ENCODE data around the gene MARK1. TPM values are rescaled to one million over a fixed set of nuclear protein-coding genes. Genes with fewer than 3 reads are reported as not detected.

Gene MARK1
- total RNA-seq, 4 donors from 2014 or later: 3.2 to 14.9 (median 11.0) TPM

DNA sequence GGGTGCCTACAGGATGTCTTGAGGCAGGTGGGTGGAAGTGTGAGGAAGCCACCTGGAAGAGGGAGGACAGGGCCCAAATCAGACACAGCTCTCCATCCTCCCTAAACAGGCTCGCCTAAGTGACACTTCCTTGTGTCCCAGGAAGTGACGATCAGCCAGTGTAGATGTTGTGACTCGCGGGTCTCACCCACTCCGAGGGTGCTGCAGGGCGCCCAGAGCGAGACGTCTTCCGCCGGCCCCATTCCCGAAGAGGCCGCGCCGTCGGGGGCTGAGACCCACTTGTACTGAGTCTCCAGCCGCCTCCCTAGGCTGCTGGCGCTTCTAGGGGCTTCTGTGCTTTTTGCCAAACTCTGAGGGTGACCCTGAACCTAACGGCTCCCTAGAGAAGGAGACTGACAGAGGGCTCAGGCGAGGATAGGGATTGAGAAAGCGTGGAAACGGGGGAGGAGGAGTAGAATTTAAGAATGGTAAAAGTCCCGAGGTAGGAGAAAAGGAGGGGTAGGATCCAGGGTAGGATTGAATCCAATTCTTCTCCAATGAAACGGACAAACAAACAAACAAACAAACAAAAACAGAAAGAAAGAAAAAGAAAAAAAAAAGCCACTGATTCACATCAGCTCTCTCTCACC, 543 bp upstream of the MARK1 start:
- H3K4me3 ChIP-seq: peak overlapping the region; percentile 72 to 89
- H3K4me1 ChIP-seq: no peaks in the 10 kb centered on the region
- H3K27me3 ChIP-seq: no peaks in the 10 kb centered on the region
- TF ChIP-seq POLR2A (IDR thresholded peaks at IDR 0.05): peak; percentile 32 to 36
- TF ChIP-seq, protein P1, sequence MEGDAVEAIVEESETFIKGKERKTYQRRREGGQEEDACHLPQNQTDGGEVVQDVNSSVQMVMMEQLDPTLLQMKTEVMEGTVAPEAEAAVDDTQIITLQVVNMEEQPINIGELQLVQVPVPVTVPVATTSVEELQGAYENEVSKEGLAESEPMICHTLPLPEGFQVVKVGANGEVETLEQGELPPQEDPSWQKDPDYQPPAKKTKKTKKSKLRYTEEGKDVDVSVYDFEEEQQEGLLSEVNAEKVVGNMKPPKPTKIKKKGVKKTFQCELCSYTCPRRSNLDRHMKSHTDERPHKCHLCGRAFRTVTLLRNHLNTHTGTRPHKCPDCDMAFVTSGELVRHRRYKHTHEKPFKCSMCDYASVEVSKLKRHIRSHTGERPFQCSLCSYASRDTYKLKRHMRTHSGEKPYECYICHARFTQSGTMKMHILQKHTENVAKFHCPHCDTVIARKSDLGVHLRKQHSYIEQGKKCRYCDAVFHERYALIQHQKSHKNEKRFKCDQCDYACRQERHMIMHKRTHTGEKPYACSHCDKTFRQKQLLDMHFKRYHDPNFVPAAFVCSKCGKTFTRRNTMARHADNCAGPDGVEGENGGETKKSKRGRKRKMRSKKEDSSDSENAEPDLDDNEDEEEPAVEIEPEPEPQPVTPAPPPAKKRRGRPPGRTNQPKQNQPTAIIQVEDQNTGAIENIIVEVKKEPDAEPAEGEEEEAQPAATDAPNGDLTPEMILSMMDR (IDR thresholded peaks at IDR 0.05): no peak
- no peaks in the 10 kb centered on the region for H3K36me3 ChIP-seq
- intact Hi-C loops (cut with DNase I; ENCODE audit: low total_unique reads): no loop called here
- H3K9me3 ChIP-seq: no peaks in the 10 kb centered on the region
- peak overlapping the region; percentile 73 to 87 for H3K27ac ChIP-seq
- peak; percentile 21 to 23 for DNase-seq

DNA sequence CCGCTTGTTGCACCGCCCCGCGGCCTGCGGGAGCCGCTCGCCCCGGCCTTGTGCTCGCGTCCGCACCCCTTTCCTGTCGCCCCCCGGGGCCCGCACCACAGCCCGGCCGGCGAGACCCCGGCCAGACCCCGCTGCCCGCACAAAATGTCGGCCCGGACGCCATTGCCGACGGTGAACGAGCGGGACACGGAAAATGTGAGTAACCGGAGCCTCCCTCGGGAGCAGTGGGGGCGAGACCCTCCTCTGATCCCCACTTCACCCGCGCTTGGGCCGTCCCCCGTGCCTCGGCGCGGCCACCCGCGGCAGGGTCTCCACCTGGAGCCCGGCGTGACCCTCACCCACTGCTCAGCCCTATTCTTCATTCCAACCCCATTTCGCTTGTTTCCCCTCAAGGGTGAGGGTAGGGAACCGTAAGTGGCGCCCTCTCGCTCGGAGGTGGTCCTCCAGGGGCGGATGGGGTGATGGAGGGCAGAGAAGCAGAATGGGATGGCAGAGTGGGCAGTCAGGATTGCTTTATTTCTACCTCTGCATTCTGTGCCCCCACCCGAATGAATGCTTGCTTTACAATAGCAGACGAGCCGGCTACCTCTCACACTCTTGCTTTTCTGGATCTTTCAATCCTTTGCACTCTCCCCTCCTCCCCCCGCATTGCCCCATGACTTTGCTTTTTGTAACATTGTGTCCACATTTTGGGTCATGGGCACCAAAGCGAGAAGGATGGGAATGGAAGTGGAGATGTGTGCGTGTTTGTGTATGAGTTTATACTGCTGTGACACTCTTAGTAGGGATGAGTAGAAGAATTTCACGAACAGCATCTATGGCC, 954 bp downstream of the MARK1 start:
- Histone ChIP-seq H3K4me1 (no peaks in the 10 kb centered on the region), H3K27me3 (no peaks in the 10 kb centered on the region), H3K27ac (peak overlapping the region; percentile 73 to 87), H3K4me3 (peak overlapping the region; percentile 72 to 89), H3K36me3 (no peaks in the 10 kb centered on the region), H3K9me3 (no peaks in the 10 kb centered on the region)
- TF ChIP-seq POLR2A (IDR thresholded peaks at IDR 0.05): no peak
- TF ChIP-seq, protein P1 (IDR thresholded peaks at IDR 0.05): no peak
- intact Hi-C loops (cut with DNase I; ENCODE audit: low total_unique reads): no loop called here
- peak; percentile 17 to 18 for DNase-seq

DNA sequence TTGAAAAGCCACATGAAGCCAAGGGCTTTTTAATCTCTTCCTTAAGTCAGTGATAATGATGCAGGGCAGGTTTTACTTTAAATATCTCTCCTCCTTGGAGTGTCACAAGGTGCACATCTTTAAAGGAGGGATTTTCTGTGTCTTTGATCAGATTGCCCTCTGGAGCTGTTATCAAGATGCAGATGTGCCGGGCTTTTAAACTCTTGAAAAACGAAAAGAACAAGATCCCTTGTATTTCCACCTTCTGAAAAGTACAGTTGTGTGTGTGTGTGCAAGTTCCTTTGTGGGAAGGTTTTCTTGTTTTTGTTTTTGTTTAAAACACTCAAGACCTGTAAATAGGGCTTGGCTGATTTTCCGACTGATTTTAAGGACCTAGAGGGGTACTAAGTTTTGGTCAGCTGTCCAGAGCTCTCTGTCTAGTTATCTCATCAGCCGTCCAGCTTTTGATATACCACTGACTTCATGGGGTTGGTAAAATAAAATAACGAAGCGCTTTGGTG, 1.6 kb downstream of the MARK1 start:
- no peaks in the 10 kb centered on the region for H3K27me3 ChIP-seq
- intact Hi-C loops (cut with DNase I; ENCODE audit: low total_unique reads): no loop called here
- TF ChIP-seq, protein P1 (IDR thresholded peaks at IDR 0.05): no peak
- no peak for TF ChIP-seq POLR2A (IDR thresholded peaks at IDR 0.05)
- no peak for DNase-seq
- H3K4me3 ChIP-seq: peak overlapping the region; percentile 72 to 89
- no peaks in the 10 kb centered on the region for H3K36me3 ChIP-seq
- no peaks in the 10 kb centered on the region for H3K9me3 ChIP-seq
- peak overlapping the region; percentile 73 to 87 for H3K27ac ChIP-seq
- H3K4me1 ChIP-seq: no peaks in the 10 kb centered on the region

DNA sequence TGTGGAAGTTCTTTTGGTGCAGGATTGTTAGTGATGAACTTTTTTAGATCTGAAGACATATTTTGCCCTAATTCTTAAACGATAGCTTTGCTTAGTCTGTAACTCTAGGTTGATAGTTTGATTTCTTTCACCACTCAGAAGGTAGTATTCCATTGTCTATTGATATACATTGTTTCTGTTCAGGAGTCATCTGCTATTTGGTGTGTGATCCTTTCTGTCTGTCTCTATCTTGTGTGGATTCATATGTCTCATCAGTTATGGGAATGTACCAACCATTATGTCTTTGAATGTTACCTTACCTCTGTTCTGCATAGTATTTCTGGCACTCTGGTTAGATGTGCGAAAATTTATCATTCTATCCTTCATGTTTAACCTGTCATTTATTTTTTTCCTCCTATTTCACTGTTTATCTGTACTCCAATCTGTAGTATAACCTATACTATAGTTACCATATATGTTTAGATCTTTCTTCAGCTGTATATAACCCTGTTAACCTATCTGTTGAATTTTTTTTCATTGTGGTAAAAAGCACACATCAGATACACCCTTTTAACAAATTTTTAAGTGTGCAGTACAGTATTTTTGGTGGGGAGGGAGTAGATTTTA, 5.7 kb downstream of the MARK1 start:
- Histone ChIP-seq H3K27me3 (no peaks in the 10 kb centered on the region), H3K9me3 (no peaks in the 10 kb centered on the region), H3K36me3 (no peaks in the 10 kb centered on the region), H3K27ac (no peak overlapping the region), H3K4me3 (no peak overlapping the region), H3K4me1 (no peaks in the 10 kb centered on the region)
- intact Hi-C loops (cut with DNase I; ENCODE audit: low total_unique reads): no loop called here
- TF ChIP-seq, protein P1 (IDR thresholded peaks at IDR 0.05): no peak
- no peak for TF ChIP-seq POLR2A (IDR thresholded peaks at IDR 0.05)
- no peak for DNase-seq
